SK-N-SH (cell line): ENCODE results near the gene MLLT3. TPM values are rescaled to one million over a fixed set of nuclear protein-coding genes. Genes with fewer than 3 reads are reported as not detected.

Experiments used
- CTCF ChIA-PET: fragments of 300-600, 350-600 bp; formaldehyde crosslinking; extraction: SDS; loops from one replicate; lab custom pipeline; 2021; lab: Yijun Ruan, JAX
- POLR2A ChIA-PET: fragments of 350-600 bp; sonication (Branson Sonifier 250); formaldehyde crosslinking; extraction: SDS; loops from one replicate; lab custom pipeline; 2020; ENCODE audit warnings: antibody characterized with exemption, inconsistent platforms; lab: Yijun Ruan, JAX
- DNase-seq: peaks from one replicate; pipeline ENCODE4 v3.0.0; 2012
- H2AFZ ChIP-seq: fragments of 200-600 bp; sonication (generic); 2 replicates; pipeline ENCODE4 v1.8.1; 2016; ENCODE audit warnings: antibody characterized with exemption, mild to moderate bottlenecking, low read depth
- H3F3A ChIP-seq: fragments of 200-600 bp; sonication (generic); replicated peaks from 2 replicates; pipeline ENCODE3; 2016; ENCODE audit warnings: antibody characterized with exemption, mild to moderate bottlenecking; ENCODE audit not compliant: insufficient read depth
- H3K27ac ChIP-seq, 2 experiments: fragments of 200-500 bp in 1 of 2; fragments of 200-600 bp in 1 of 2; sonication (Bioruptor generic) in 1 of 2; sonication (generic), shearing (Covaris generic) in 1 of 2; 2 replicates each; pipeline versions ENCODE4 v1.5.1 to v1.6.1; 2014 to 2016; ENCODE audit warnings: low read depth in 2 of 2, inconsistent platforms in 1 of 2, low read length in 1 of 2, mild to moderate bottlenecking in 1 of 2, mixed read lengths in 1 of 2
- H3K27me3 ChIP-seq: fragments of 200-600 bp; sonication (generic), shearing (Covaris generic); 2 replicates; pipeline ENCODE4 v1.6.1; 2016; ENCODE audit warnings: mixed run types; ENCODE audit not compliant: insufficient read depth
- H3K36me3 ChIP-seq, 2 experiments: fragments of 200-500 bp in 1 of 2; fragments of 200-600 bp in 1 of 2; sonication (Bioruptor generic) in 1 of 2; sonication (generic) in 1 of 2; replicated peaks in 1 of 2; 2 replicates each; pipeline versions ENCODE3 to v1.5.1; 2014 to 2016; ENCODE audit warnings: low read length in 1 of 2, mild to moderate bottlenecking in 1 of 2; ENCODE audit not compliant: insufficient read depth in 2 of 2, control insufficient read depth in 1 of 2
- H3K4me1 ChIP-seq, 2 experiments: fragments of 200-500 bp in 1 of 2; fragments of 200-600 bp in 1 of 2; sonication (Bioruptor generic) in 1 of 2; sonication (generic), shearing (Covaris generic) in 1 of 2; 2 replicates each; pipeline versions ENCODE4 v1.5.1 to v1.6.1; 2014 to 2016; ENCODE audit warnings: low read depth in 1 of 2, low read length in 1 of 2, mixed run types in 1 of 2; ENCODE audit not compliant: insufficient read depth in 2 of 2, control insufficient read depth in 1 of 2
- H3K4me2 ChIP-seq: fragments of 200-600 bp; sonication (generic), shearing (Covaris generic); 2 replicates; pipeline ENCODE4 v1.6.1; 2017; ENCODE audit warnings: mixed run types
- H3K4me3 ChIP-seq, 2 experiments: fragments of 200-500 bp in 1 of 2; fragments of 200-600 bp in 1 of 2; sonication (Bioruptor generic) in 1 of 2; sonication (generic), shearing (Covaris generic) in 1 of 2; 2 replicates each; pipeline versions ENCODE4 v1.5.1 to v1.8.1; 2014 to 2016; ENCODE audit warnings: low read depth in 2 of 2, inconsistent platforms in 1 of 2, low read length in 1 of 2, mild to moderate bottlenecking in 1 of 2, mixed read lengths in 1 of 2, moderate library complexity in 1 of 2
- H3K79me2 ChIP-seq: fragments of 200-600 bp; sonication (generic); 2 replicates; pipeline ENCODE4 v1.8.1; 2017; ENCODE audit warnings: mild to moderate bottlenecking; ENCODE audit not compliant: insufficient read depth
- H3K9ac ChIP-seq: fragments of 200-600 bp; sonication (generic); 2 replicates; pipeline ENCODE4 v1.6.1; 2017; ENCODE audit warnings: mixed run types
- H3K9me2 ChIP-seq: fragments of 200-600 bp; sonication (generic); 2 replicates; pipeline ENCODE4 v1.6.1; 2017; ENCODE audit warnings: mixed run types
- H3K9me3 ChIP-seq: fragments of 200-600 bp; sonication (generic); 2 replicates; pipeline ENCODE4 v1.6.1; 2017; ENCODE audit warnings: mixed run types, mild to moderate bottlenecking, moderate library complexity
- H4K20me1 ChIP-seq: fragments of 200-600 bp; sonication (generic); 2 replicates; pipeline ENCODE4 v1.6.1; 2017; ENCODE audit warnings: mild to moderate bottlenecking, mixed run types; ENCODE audit not compliant: insufficient read depth
- CHD2 ChIP-seq: fragments of 150-350 bp; IDR thresholded peaks from 2 replicates; pipeline ENCODE4 v1.6.1; 2018; ENCODE audit warnings: low read length; ENCODE audit not compliant: partially characterized antibody
- CTCF ChIP-seq: fragments of 200-600 bp; sonication (generic); IDR thresholded peaks from 2 replicates; pipeline ENCODE4 v1.6.1; 2017; ENCODE audit warnings: antibody characterized with exemption, mild to moderate bottlenecking, moderate library complexity
- ELF1 ChIP-seq: IDR thresholded peaks from 2 replicates; pipeline ENCODE4 v1.4.0; 2012
- EP300 ChIP-seq, 2 experiments: IDR thresholded peaks; 2 replicates each; pipeline versions ENCODE4 v1.4.0 to v1.6.1; 2012; ENCODE audit warnings: borderline replicate concordance in 1 of 2, low read depth in 1 of 2, low read length in 1 of 2
- EZH2phosphoT487 ChIP-seq: fragments of 200-600 bp; sonication (generic); IDR thresholded peaks from 2 replicates; pipeline ENCODE4 v1.6.1; 2017; ENCODE audit warnings: low read depth, mixed run types, mild to moderate bottlenecking, antibody characterized with exemption, moderate library complexity, borderline replicate concordance
- FOSL2 ChIP-seq: IDR thresholded peaks from 2 replicates; pipeline ENCODE4 v1.4.0; 2012; ENCODE audit warnings: low read depth, mild to moderate bottlenecking, moderate library complexity, borderline replicate concordance
- FOXM1 ChIP-seq: IDR thresholded peaks from 2 replicates; pipeline ENCODE4 v1.4.0; 2012; ENCODE audit warnings: low read depth, mild to moderate bottlenecking
- MAX ChIP-seq: IDR thresholded peaks from 2 replicates; pipeline ENCODE4 v1.4.0; 2012; ENCODE audit warnings: low read depth
- MEF2A ChIP-seq: IDR thresholded peaks from 2 replicates; pipeline ENCODE4 v1.4.0; 2012; ENCODE audit warnings: low read depth, borderline replicate concordance
- MXI1 ChIP-seq: IDR thresholded peaks from 2 replicates; pipeline ENCODE4 v1.6.1; 2012; ENCODE audit warnings: mild to moderate bottlenecking, low read depth, low read length, improper control_type of control experiment
- NRF1 ChIP-seq: IDR thresholded peaks from 2 replicates; pipeline ENCODE4 v1.6.1; 2012; ENCODE audit warnings: low read depth, mild to moderate bottlenecking, low read length
- PBX3 ChIP-seq: IDR thresholded peaks from 2 replicates; pipeline ENCODE4; 2012
- RAD21 ChIP-seq: IDR thresholded peaks from 2 replicates; pipeline ENCODE4 v1.6.1; 2012; ENCODE audit warnings: mild to moderate bottlenecking, low read length
- REST ChIP-seq: IDR thresholded peaks from 2 replicates; pipeline ENCODE4 v1.6.1; 2012; ENCODE audit warnings: mild to moderate bottlenecking, low read depth, low read length, moderate library complexity
- RFX5 ChIP-seq: IDR thresholded peaks from 2 replicates; pipeline ENCODE4 v1.6.1; 2012; ENCODE audit warnings: mild to moderate bottlenecking, improper control_type of control experiment, low read length
- SIN3A ChIP-seq: IDR thresholded peaks from 2 replicates; pipeline ENCODE4 v1.6.1; 2012; ENCODE audit warnings: low read depth, mild to moderate bottlenecking, low read length, moderate library complexity, borderline replicate concordance
- SMC3 ChIP-seq: IDR thresholded peaks from 2 replicates; pipeline ENCODE4 v1.6.1; 2012; ENCODE audit warnings: low read depth, low read length, improper control_type of control experiment
- TCF12 ChIP-seq: IDR thresholded peaks from 2 replicates; pipeline ENCODE4 v1.4.0; 2012
- TEAD4 ChIP-seq: IDR thresholded peaks from 2 replicates; pipeline ENCODE4 v1.4.0; 2012; ENCODE audit warnings: mild to moderate bottlenecking, borderline replicate concordance; ENCODE audit not compliant: insufficient read depth
- USF2 ChIP-seq: fragments of 150-350 bp; IDR thresholded peaks from 2 replicates; pipeline ENCODE4 v1.6.1; 2017; ENCODE audit warnings: antibody characterized with exemption, low read length, low read depth, borderline replicate concordance
- YY1 ChIP-seq: IDR thresholded peaks from 2 replicates; pipeline ENCODE4 v1.4.0; 2012; ENCODE audit warnings: low read depth, mild to moderate bottlenecking
- WGBS: methylation state at CpG from one replicate; pipeline ENCODE4 v1.1.6; 2017; ENCODE audit warnings: low lambda C conversion rate; 5-methylcytosine and 5-hydroxymethylcytosine counted together
- polyA plus RNA-seq, 3 experiments: library from polyadenylated mRNA; depleted of rRNA; stranded (reverse); fragments of >200 nt; gene quantifications; 2 replicates each; pipeline ENCODE4 v1.2.3, GENCODE V29; 2012

The MLLT3 gene
- polyA plus RNA-seq, 1 of the 3 experiments (the other 2 are of a cell fraction), result 3.9 TPM

GRCh38 chr9:20426019-20426418, 196.3 kb downstream of the MLLT3 start:
- Histone ChIP-seq H3K9me2 (no peaks in the 10 kb centered on the region), H4K20me1 (no peaks in the 10 kb centered on the region), H3K9ac (no peak overlapping the region), H3K4me2 (no peak overlapping the region), H2AFZ (no peak overlapping the region), H3K36me3 (no peaks in the 10 kb centered on the region), H3K4me1 (no peaks in the 10 kb centered on the region), H3K9me3 (no peaks in the 10 kb centered on the region)
- no peak for DNase-seq
- CTCF ChIA-PET, result no interaction called here
- WGBS, result 83% methylated on average over 2 of the region's 2 CpGs
- POLR2A ChIA-PET, result no interaction called here
- TF ChIP-seq CTCF (no peak), EZH2phosphoT487 (no peak), SIN3A (no peak), SMC3 (no peak), FOXM1 (no peak), ELF1 (no peak), NRF1 (no peak), RFX5 (no peak), YY1 (no peak)
- TF ChIP-seq, all 33 proteins: peak for 0
- no peak overlapping the region for H3K4me3 ChIP-seq
- no peaks in the 10 kb centered on the region for H3K27me3 ChIP-seq
- H3K79me2 ChIP-seq, result no peaks in the 10 kb centered on the region
- H3F3A ChIP-seq, result no peaks in the 10 kb centered on the region
- no peak overlapping the region for H3K27ac ChIP-seq

GRCh38 chr9:20419533-20419932, 202.8 kb downstream of the MLLT3 start:
- no peak overlapping the region for H3K4me2 ChIP-seq
- no peaks in the 10 kb centered on the region for H3K36me3 ChIP-seq
- no peaks in the 10 kb centered on the region for H3F3A ChIP-seq
- H3K27me3 ChIP-seq, result no peaks in the 10 kb centered on the region
- no peak overlapping the region for H2AFZ ChIP-seq
- H3K9me3 ChIP-seq, result no peaks in the 10 kb centered on the region
- POLR2A ChIA-PET, result no interaction called here
- no peaks in the 10 kb centered on the region for H3K4me1 ChIP-seq
- no peaks in the 10 kb centered on the region for H3K79me2 ChIP-seq
- DNase-seq, result no peak
- WGBS, result 66% methylated on average over 3 of the region's 3 CpGs
- H3K27ac ChIP-seq, result no peak overlapping the region
- H3K9me2 ChIP-seq, result no peaks in the 10 kb centered on the region
- no peak overlapping the region for H3K9ac ChIP-seq
- H4K20me1 ChIP-seq, result no peaks in the 10 kb centered on the region
- CTCF ChIA-PET, result no interaction called here
- no peak overlapping the region for H3K4me3 ChIP-seq
- no peak for TF ChIP-seq TCF12
- no peak for TF ChIP-seq YY1
- no peak for TF ChIP-seq EP300 (IDR thresholded peaks at IDR 0.05; ENCODE audit: borderline replicate concordance in 1 of 2, low read depth in 1 of 2, low read length in 1 of 2)
- no peak for TF ChIP-seq MEF2A
- no peak for TF ChIP-seq REST
- TF ChIP-seq RAD21, result no peak
- TF ChIP-seq USF2, result no peak
- TF ChIP-seq MXI1, result no peak
- no peak for TF ChIP-seq CHD2
- TF ChIP-seq FOSL2, result no peak
- TF ChIP-seq MAX, result no peak
- no peak for TF ChIP-seq PBX3
- TF ChIP-seq TEAD4, result no peak
- TF ChIP-seq ELF1, result no peak
- no peak for TF ChIP-seq FOXM1
